OCI-LY3 (cell line): ENCODE measurements around the gene PRKCE.

Experiments
- H2AFZ ChIP-seq: fragments of 200-600, 300-600 bp; shearing (Covaris generic); 2 replicates; pipeline ENCODE4 v1.6.0; 2014; ENCODE audit warnings: antibody characterized with exemption, low read depth, low read length
- H3K27ac ChIP-seq: fragments of 200-600, 300-600 bp; sonication (generic); 2 replicates; pipeline ENCODE4 v1.5.1; 2014; ENCODE audit warnings: mild to moderate bottlenecking, low read length, moderate library complexity, mixed read lengths
- H3K27me3 ChIP-seq: fragments of 200-600, 300-600 bp; sonication (generic); 2 replicates; pipeline ENCODE4 v1.6.1; 2014; ENCODE audit warnings: low read depth, low read length, mixed read lengths
- H3K36me3 ChIP-seq: fragments of 200-600, 300-600 bp; sonication (generic); replicated peaks from 2 replicates; pipeline ENCODE3; 2014; ENCODE audit warnings: low read depth, low read length, mixed read lengths
- H3K4me1 ChIP-seq: fragments of 300-600, 200-600 bp; sonication (generic); 2 replicates; pipeline ENCODE4 v1.6.1; 2014; ENCODE audit warnings: low read length, mixed read lengths
- H3K4me2 ChIP-seq: fragments of 200-600, 300-600 bp; sonication (generic); 2 replicates; pipeline ENCODE4 v1.6.1; 2014; ENCODE audit warnings: low read length, mixed read lengths
- H3K4me3 ChIP-seq: fragments of 300-600, 200-600 bp; sonication (generic); 2 replicates; pipeline ENCODE4 v1.5.1; 2014; ENCODE audit warnings: antibody characterized with exemption, mild to moderate bottlenecking, low read length, moderate library complexity
- H3K79me2 ChIP-seq: fragments of 300-600, 200-600 bp; shearing (Covaris generic); 2 replicates; pipeline ENCODE4 v1.6.1; 2014; ENCODE audit warnings: mild to moderate bottlenecking, low read length, mixed read lengths
- H3K9ac ChIP-seq: fragments of 300-600, 200-600 bp; shearing (Covaris generic); 2 replicates; pipeline ENCODE4 v1.6.0; 2014; ENCODE audit warnings: mild to moderate bottlenecking, low read length, moderate library complexity
- H3K9me3 ChIP-seq: fragments of 200-600, 300-600 bp; shearing (Covaris generic); 2 replicates; pipeline ENCODE4 v1.6.1; 2014; ENCODE audit warnings: low read length, mixed read lengths; ENCODE audit not compliant: insufficient read depth
- H4K20me1 ChIP-seq: fragments of 200-600, 300-600 bp; sonication (generic); 2 replicates; pipeline ENCODE4 v1.6.1; 2016; ENCODE audit warnings: low read length, mixed read lengths; ENCODE audit not compliant: insufficient read depth
- EZH2phosphoT487 ChIP-seq: fragments of 200-600 bp; shearing (Covaris generic); IDR thresholded peaks from 2 replicates; pipeline ENCODE4 v1.6.1; 2018; ENCODE audit warnings: antibody characterized with exemption, mixed run types, low read depth
- TF ChIP-seq, protein P1 (sequence below): fragments of 200-600, 300-600 bp; sonication (generic); IDR thresholded peaks from 2 replicates; pipeline ENCODE4 v1.5.1; 2014; ENCODE audit warnings: antibody characterized with exemption, low read length, low read depth

The PRKCE gene

DNA sequence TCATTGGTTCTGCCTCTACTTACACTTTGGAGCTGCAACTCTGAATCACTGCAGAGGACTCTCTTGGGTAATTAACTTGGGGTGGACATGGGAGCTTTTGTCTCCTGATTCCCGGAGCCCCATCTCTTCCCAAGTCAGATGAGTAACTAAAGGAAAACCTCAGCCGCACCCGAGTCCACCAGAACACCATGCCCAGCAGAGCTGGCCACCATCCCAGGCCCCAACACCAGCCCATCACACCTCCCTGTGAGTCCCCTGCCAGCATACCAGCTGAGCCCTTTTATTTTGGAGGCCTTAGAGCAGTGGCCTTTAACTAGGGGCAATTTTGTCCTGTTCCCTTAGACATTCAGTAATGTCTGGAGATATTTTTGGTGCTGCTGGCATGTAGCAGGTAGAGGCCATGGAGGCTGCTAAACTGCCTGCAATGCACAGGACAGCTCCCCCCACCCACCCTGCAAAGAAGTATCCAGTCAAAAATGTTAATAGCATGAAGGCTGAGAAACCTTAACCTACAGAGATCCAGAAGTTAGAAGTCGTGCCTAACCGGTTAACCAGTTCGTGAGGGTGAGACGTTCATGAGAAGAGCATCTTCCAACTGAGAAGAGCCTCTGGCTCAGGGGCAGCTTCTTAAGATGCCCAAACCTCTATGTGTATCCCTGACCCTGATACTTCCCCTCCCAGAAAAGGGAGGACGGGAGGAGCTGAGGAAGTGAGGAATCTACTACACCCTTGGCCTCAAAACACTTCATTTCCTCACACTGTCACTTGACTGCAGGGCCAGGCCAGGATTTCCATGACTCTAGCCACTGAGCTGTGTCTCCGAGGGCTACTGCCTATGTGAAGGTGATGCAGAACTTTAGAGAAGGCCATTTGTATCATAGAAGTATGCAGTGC lies 505.8 kb downstream of the PRKCE start:
- H3K27ac ChIP-seq = no peak overlapping the region
- H3K4me1 ChIP-seq = peaks cover 7% of the 10 kb centered on the region; the same call in 1 of the 2 replicates
- TF ChIP-seq, protein P1, sequence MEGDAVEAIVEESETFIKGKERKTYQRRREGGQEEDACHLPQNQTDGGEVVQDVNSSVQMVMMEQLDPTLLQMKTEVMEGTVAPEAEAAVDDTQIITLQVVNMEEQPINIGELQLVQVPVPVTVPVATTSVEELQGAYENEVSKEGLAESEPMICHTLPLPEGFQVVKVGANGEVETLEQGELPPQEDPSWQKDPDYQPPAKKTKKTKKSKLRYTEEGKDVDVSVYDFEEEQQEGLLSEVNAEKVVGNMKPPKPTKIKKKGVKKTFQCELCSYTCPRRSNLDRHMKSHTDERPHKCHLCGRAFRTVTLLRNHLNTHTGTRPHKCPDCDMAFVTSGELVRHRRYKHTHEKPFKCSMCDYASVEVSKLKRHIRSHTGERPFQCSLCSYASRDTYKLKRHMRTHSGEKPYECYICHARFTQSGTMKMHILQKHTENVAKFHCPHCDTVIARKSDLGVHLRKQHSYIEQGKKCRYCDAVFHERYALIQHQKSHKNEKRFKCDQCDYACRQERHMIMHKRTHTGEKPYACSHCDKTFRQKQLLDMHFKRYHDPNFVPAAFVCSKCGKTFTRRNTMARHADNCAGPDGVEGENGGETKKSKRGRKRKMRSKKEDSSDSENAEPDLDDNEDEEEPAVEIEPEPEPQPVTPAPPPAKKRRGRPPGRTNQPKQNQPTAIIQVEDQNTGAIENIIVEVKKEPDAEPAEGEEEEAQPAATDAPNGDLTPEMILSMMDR = no peak
- no peak for TF ChIP-seq EZH2phosphoT487
- H3K9ac ChIP-seq = no peak overlapping the region
- H3K27me3 ChIP-seq = no peaks in the 10 kb centered on the region
- no peak overlapping the region for H3K4me3 ChIP-seq
- H4K20me1 ChIP-seq = no peaks in the 10 kb centered on the region
- H3K4me2 ChIP-seq = no peak overlapping the region
- H2AFZ ChIP-seq = no peak overlapping the region
- no peaks in the 10 kb centered on the region for H3K79me2 ChIP-seq
- H3K36me3 ChIP-seq = no peaks in the 10 kb centered on the region
- H3K9me3 ChIP-seq = no peaks in the 10 kb centered on the region

- Histone ChIP-seq H3K9ac (no peak overlapping the region), H3K79me2 (no peaks in the 10 kb centered on the region), H3K27ac (no peak overlapping the region), H4K20me1 (no peaks in the 10 kb centered on the region), H3K4me1 (peaks cover 7% of the 10 kb centered on the region; the same call in 1 of the 2 replicates), H2AFZ (no peak overlapping the region), H3K9me3 (no peaks in the 10 kb centered on the region), H3K27me3 (no peaks in the 10 kb centered on the region), H3K36me3 (no peaks in the 10 kb centered on the region), H3K4me3 (no peak overlapping the region), H3K4me2 (no peak overlapping the region)
- TF ChIP-seq, protein P1 = no peak
- no peak for TF ChIP-seq EZH2phosphoT487
Observed at GRCh38 chr2:46157966-46158310, 506.5 kb downstream of the PRKCE start.

DNA sequence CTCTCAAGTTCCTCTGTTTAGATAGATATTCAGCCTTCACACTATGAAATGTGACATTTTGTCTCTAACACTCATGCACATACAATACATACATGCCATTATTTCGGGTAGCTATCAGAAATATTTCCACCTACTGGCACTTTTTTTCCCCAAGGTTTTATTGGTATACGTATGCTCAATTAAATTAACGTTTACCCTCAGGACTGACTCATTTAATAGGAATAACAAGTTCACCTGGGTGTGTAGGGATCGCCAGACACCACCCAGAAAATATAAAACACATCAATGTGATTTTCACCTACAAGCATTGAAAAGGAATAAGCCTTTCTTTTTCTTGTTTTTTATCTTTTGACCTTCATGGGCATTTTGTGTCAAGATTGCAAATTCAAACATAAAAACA lies 507.2 kb downstream of the PRKCE start:
- H3K9me3 ChIP-seq = no peaks in the 10 kb centered on the region
- no peak overlapping the region for H3K4me2 ChIP-seq
- H3K9ac ChIP-seq = no peak overlapping the region
- H3K27ac ChIP-seq = no peak overlapping the region
- no peaks in the 10 kb centered on the region for H3K36me3 ChIP-seq
- no peaks in the 10 kb centered on the region for H4K20me1 ChIP-seq
- no peaks in the 10 kb centered on the region for H3K79me2 ChIP-seq
- no peaks in the 10 kb centered on the region for H3K27me3 ChIP-seq
- H2AFZ ChIP-seq = no peak overlapping the region
- no peak overlapping the region for H3K4me3 ChIP-seq
- H3K4me1 ChIP-seq = peaks cover 7% of the 10 kb centered on the region; the same call in 1 of the 2 replicates
- TF ChIP-seq, protein P1 = no peak
- no peak for TF ChIP-seq EZH2phosphoT487

GRCh38 chr2:46160326-46160725 lies 508.9 kb downstream of the PRKCE start:
- Histone ChIP-seq H3K27ac (no peak overlapping the region), H3K4me1 (peaks cover 7% of the 10 kb centered on the region; the same call in 1 of the 2 replicates)

More at GRCh38 chr2:46160326-46160725, 508.9 kb downstream of the PRKCE start:
- TF ChIP-seq, protein P1 = no peak
- TF ChIP-seq EZH2phosphoT487 = no peak
- Histone ChIP-seq H3K4me3 (no peak overlapping the region), H4K20me1 (no peaks in the 10 kb centered on the region), H3K27me3 (no peaks in the 10 kb centered on the region), H3K36me3 (no peaks in the 10 kb centered on the region), H3K4me2 (no peak overlapping the region), H3K9ac (no peak overlapping the region), H3K79me2 (no peaks in the 10 kb centered on the region), H2AFZ (no peak overlapping the region), H3K9me3 (no peaks in the 10 kb centered on the region)
